ENCODE data around the gene TMEM39A. TPM values are rescaled to one million over a fixed set of nuclear protein-coding genes. Genes with fewer than 3 reads are reported as not detected.

TMEM39A gene
- total and polyA plus RNA-seq, 2 of the 4 experiments (the other 2 are of a cell fraction), result 29.6 to 117 TPM

- H2BK5ac ChIP-seq (ENCODE audit: low read depth, low read length, poor library complexity, severe bottlenecking), result no peak overlapping the region
- CTCF ChIA-PET, result interaction anchor here (0.6 kb wide), 1 partner anchor 32 kb away, joined by 3 read pairs; no protein-coding TSS in a partner anchor
- WGBS, 2 experiments (ENCODE audit: extremely low coverage in 2 of 2, insufficient read length in 1 of 2), result 90% methylated on average over 2 of the region's 5 CpGs; no CpG with 5 or more reads in 1 of the 2 experiments
- no peak overlapping the region for H4K5ac ChIP-seq (ENCODE audit: low read depth, low read length)
- intact Hi-C loops (cut with micrococcal nuclease), result no loop called here
- H2AK5ac ChIP-seq (ENCODE audit: low read depth, low read length), result no peak overlapping the region
- DNase-seq (no peak), ATAC-seq (ENCODE audit: low read depth) (no peak)
- H3K27me3 ChIP-seq (ENCODE audit: control insufficient read depth, insufficient read depth, low read length), result no peaks in the 10 kb centered on the region
- dilution Hi-C loops (cut with HindIII; ENCODE audit: low sequenced_read_pairs, unreplicated experiment), result no loop called here
- H2AFZ ChIP-seq (replicated peaks; ENCODE audit: low read length, poor library complexity), result no peak overlapping the region
- no peak overlapping the region for H3K4me2 ChIP-seq (ENCODE audit: low read depth, low read length)
- BruUV-seq (replicated peaks), result no TSS peak
- no peak for TF ChIP-seq MXI1 (IDR thresholded peaks at IDR 0.05; ENCODE audit: borderline replicate concordance, low read depth, low read length)
- TF ChIP-seq CEBPB (IDR thresholded peaks at IDR 0.05; ENCODE audit: low read depth, low read length), result no peak
- no peak for TF ChIP-seq ELK1 (IDR thresholded peaks at IDR 0.05; ENCODE audit: borderline replicate concordance, low read depth, low read length)
- no peak for TF ChIP-seq USF2 (IDR thresholded peaks at IDR 0.05; ENCODE audit: low read depth, low read length)
- no peak for TF ChIP-seq POLR2A (IDR thresholded peaks at IDR 0.05; ENCODE audit: low read depth, low read length)
- no peak for TF ChIP-seq CTCF (conservative IDR thresholded peaks at IDR 0.05; ENCODE audit: low read depth, low read length)
- no peak for TF ChIP-seq MAFK (IDR thresholded peaks at IDR 0.05; ENCODE audit: low read depth, low read length)
- TF ChIP-seq SMC3 (IDR thresholded peaks at IDR 0.05; ENCODE audit: low read depth, low read length), result no peak
- TF ChIP-seq CHD1 (IDR thresholded peaks at IDR 0.05; ENCODE audit: low read depth, low read length), result no peak
- no peaks in the 10 kb centered on the region for H3K4me1 ChIP-seq (ENCODE audit: control insufficient read depth, insufficient read depth, low read length)
- no peak overlapping the region for H2BK120ac ChIP-seq (ENCODE audit: low read depth, low read length)
- H2BK20ac ChIP-seq (ENCODE audit: low read depth, low read length), result no peak overlapping the region
- no peak overlapping the region for H3K4ac ChIP-seq (ENCODE audit: low read depth, low read length)
- no peak overlapping the region for H3K9ac ChIP-seq (ENCODE audit: low read depth, low read length)
- no peak overlapping the region for H4K8ac ChIP-seq (ENCODE audit: low read depth in 2 of 2, low read length in 2 of 2)
- H3K36me3 ChIP-seq (ENCODE audit: control insufficient read depth, insufficient read depth, low read length), result peaks cover 17% of the 10 kb centered on the region
- H3K9me3 ChIP-seq (ENCODE audit: control insufficient read depth, insufficient read depth, low read length), result no peaks in the 10 kb centered on the region
- no peak overlapping the region for H2AK9ac ChIP-seq (replicated peaks; ENCODE audit: low read depth, low read length, poor library complexity)
- in situ Hi-C loops (cut with MboI; ENCODE audit: low sequenced_read_pairs), result no loop called here
- POLR2A ChIA-PET (ENCODE audit: unreplicated experiment), result no interaction called here
- peaks cover 2 to 8% of the 10 kb centered on the region in 2 experiments; a peak in 1 of 4 replicates for H3K79me1 ChIP-seq (ENCODE audit: low read depth in 1 of 2, low read length in 2 of 2)
- no peak overlapping the region for H3K23ac ChIP-seq (ENCODE audit: low read depth, low read length)
- no peak overlapping the region for H3K14ac ChIP-seq (replicated peaks; ENCODE audit: low read depth, low read length)
- no peak overlapping the region for H2BK15ac ChIP-seq (ENCODE audit: low read depth, low read length)
- no peaks in the 10 kb centered on the region for H4K20me1 ChIP-seq (ENCODE audit: insufficient read depth, low read length)
- no peak overlapping the region for H3K56ac ChIP-seq (ENCODE audit: extremely low read depth, insufficient read depth, low read length)
- no peak overlapping the region for H4K91ac ChIP-seq (ENCODE audit: insufficient read depth, low read depth, low read length)
- peaks cover 7% of the 10 kb centered on the region; the same call in 1 of the 2 replicates for H3K9me1 ChIP-seq (ENCODE audit: insufficient read depth, low read length)
- H3K27ac ChIP-seq (ENCODE audit: insufficient read depth, low read length), result no peak overlapping the region
- no peak overlapping the region for H3K4me3 ChIP-seq (ENCODE audit: insufficient read depth, low read depth, low read length)
- H3K18ac ChIP-seq (ENCODE audit: low read depth, low read length), result no peak overlapping the region
Observed at GRCh38 chr3:119401069-119401468, 62.3 kb downstream of the TMEM39A start.

Measured in IMR-90 (cell line).